Activated naive CD8-positive, alpha-beta T cell (primary cell): ENCODE data around the gene EPN2.
A peak's percentile ranks its signal among the peaks of the same experiment; 100 is the strongest.

ENCODE experiments used
- H3K27ac Mint-ChIP-seq: one replicate; pipeline ENCODE4 v1.8.0; 2021; ENCODE audit warnings: mixed read lengths
- H3K27me3 Mint-ChIP-seq: one replicate; pipeline ENCODE4 v1.8.0; 2021; ENCODE audit warnings: mixed read lengths
- H3K36me3 Mint-ChIP-seq: one replicate; pipeline ENCODE4 v1.8.0; 2021; ENCODE audit warnings: mixed read lengths
- H3K4me1 Mint-ChIP-seq: one replicate; pipeline ENCODE4 v1.8.0; 2021; ENCODE audit warnings: low read depth, mixed read lengths
- H3K4me3 Mint-ChIP-seq: one replicate; pipeline ENCODE4 v1.8.0; 2021; ENCODE audit warnings: mild to moderate bottlenecking, mixed read lengths
- H3K9me3 Mint-ChIP-seq: one replicate; pipeline ENCODE4 v1.8.0; 2021; ENCODE audit warnings: low read depth, mixed read lengths

The EPN2 gene

DNA sequence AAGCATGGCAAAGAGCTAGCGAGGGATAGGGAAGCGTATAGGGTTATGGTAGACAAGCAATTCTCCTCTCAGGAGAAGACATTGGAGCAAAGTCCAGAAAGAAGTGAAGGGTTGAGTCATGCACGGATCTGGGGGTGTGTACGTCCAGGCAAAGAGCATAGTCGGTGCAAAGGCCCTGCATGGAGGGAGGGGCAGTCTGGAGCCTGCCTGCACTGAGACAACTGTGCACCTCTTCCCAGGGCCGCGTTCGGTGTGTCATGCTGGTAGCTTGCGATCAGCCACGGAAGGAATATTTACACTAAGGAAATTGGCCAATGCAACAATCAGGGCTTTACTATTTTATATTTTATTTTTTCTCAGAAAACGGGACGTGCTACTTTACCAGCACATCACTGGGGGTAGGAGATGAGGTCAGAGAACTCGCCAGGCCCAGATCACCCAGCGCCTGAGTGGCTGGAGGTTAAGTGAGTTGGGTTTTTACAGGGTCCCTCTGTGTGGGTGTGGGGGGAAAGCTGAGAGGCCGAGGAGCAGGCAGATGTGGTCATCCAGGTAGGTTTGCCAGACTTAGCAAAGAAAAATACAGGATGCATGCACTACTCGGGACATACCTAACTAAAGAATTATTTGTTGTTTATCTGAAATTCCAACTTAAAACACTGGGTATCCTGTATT lies 132.1 kb downstream of the EPN2 start:
- Mint-ChIP-seq H3K4me1 (peaks cover 25% of the 10 kb centered on the region), H3K27me3 (no peaks in the 10 kb centered on the region), H3K9me3 (no peaks in the 10 kb centered on the region), H3K4me3 (peak overlapping the region; percentile 35), H3K27ac (no peak overlapping the region), H3K36me3 (no peaks in the 10 kb centered on the region)

DNA sequence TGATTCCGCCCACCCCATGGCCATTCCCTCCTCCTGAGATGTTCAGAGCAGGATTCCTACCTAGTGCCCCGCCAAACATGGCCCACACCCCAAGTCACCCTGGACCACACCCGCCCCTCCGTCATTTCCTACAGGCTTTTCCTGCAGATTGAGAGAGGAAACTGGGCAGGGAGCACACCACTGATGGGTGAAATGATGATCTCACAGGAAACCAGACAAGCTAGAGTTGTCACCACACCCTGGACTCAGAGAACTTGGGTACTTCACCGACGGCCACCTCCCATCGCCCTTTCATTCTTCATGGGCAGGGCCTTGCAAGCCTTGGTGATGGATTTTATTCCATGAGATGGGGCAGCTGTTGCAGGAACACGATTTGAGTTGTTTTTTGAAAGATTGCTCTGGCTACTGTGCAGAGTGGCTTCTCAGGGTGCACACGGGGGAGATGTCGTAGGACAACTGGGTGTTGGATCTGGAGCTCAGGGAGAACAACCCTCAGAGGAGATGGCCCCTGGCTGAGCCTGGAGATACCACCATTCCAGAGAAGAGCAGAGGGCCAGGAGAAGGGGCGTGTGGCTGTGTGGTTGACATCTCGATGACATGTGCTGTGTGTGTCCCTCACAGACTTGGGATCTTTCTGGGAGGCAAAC lies 132.8 kb downstream of the EPN2 start:
- H3K36me3 Mint-ChIP-seq = no peaks in the 10 kb centered on the region
- H3K9me3 Mint-ChIP-seq = no peaks in the 10 kb centered on the region
- H3K27me3 Mint-ChIP-seq = no peaks in the 10 kb centered on the region
- peaks cover 25% of the 10 kb centered on the region for H3K4me1 Mint-ChIP-seq
- H3K4me3 Mint-ChIP-seq = peak overlapping the region; percentile 61
- peak overlapping the region; percentile 67 for H3K27ac Mint-ChIP-seq

- H3K27ac Mint-ChIP-seq = peak overlapping the region; percentile 16
- no peaks in the 10 kb centered on the region for H3K27me3 Mint-ChIP-seq
- no peaks in the 10 kb centered on the region for H3K36me3 Mint-ChIP-seq
- H3K4me1 Mint-ChIP-seq = peaks cover 25% of the 10 kb centered on the region
- H3K4me3 Mint-ChIP-seq = no peak overlapping the region
- no peaks in the 10 kb centered on the region for H3K9me3 Mint-ChIP-seq
Observed at GRCh38 chr17:19370493-19370960, 133.4 kb downstream of the EPN2 start.

GRCh38 chr17:19371259-19372010 lies 134.3 kb downstream of the EPN2 start:
- Mint-ChIP-seq H3K27me3 (no peaks in the 10 kb centered on the region), H3K9me3 (no peaks in the 10 kb centered on the region), H3K27ac (no peak overlapping the region), H3K36me3 (no peaks in the 10 kb centered on the region), H3K4me1 (peaks cover 26% of the 10 kb centered on the region), H3K4me3 (peak overlapping the region; percentile 56)

- Mint-ChIP-seq H3K36me3 (no peaks in the 10 kb centered on the region), H3K4me1 (peaks cover 30% of the 10 kb centered on the region), H3K27me3 (no peaks in the 10 kb centered on the region), H3K4me3 (no peak overlapping the region), H3K9me3 (no peaks in the 10 kb centered on the region), H3K27ac (no peak overlapping the region)
Observed at GRCh38 chr17:19372011-19372370, 134.8 kb downstream of the EPN2 start.

- Mint-ChIP-seq H3K27me3 (no peaks in the 10 kb centered on the region), H3K27ac (no peak overlapping the region), H3K4me1 (peaks cover 33% of the 10 kb centered on the region), H3K9me3 (no peaks in the 10 kb centered on the region), H3K36me3 (no peaks in the 10 kb centered on the region), H3K4me3 (no peak overlapping the region)
Observed at GRCh38 chr17:19372439-19372838, 135.3 kb downstream of the EPN2 start.

DNA sequence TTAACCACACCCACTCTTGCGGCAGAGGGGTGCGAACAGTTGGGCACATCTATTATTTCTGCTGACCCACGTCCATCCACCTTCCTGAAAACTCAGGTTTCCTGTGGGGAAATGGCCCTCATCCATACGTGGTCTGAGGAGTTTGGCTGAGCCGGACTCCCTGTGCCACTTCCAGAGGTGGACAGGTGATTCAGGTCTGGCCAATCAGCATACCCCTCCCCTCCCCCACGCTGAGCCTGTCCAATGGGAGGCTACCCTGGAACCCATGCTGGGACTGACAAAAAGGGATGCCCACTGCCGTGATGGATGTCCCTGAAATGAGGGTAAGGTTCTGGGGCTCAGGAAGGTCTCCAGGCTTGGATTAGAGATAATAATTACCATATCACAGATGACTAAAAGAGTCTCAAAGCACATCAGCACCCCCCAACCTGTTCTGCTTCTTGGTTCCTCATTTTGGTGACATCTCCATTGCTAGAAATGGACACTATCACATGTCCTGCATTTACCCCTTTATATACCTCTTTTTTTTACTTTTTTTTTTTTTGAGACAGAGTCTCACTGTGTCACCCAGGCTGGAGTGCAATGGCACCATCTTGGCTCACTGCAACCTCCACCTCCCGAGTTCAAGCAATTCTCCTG lies 135.8 kb downstream of the EPN2 start:
- H3K36me3 Mint-ChIP-seq = no peaks in the 10 kb centered on the region
- no peaks in the 10 kb centered on the region for H3K27me3 Mint-ChIP-seq
- H3K27ac Mint-ChIP-seq = no peak overlapping the region
- H3K4me1 Mint-ChIP-seq = peaks cover 34% of the 10 kb centered on the region
- H3K9me3 Mint-ChIP-seq = no peaks in the 10 kb centered on the region
- H3K4me3 Mint-ChIP-seq = no peak overlapping the region

DNA sequence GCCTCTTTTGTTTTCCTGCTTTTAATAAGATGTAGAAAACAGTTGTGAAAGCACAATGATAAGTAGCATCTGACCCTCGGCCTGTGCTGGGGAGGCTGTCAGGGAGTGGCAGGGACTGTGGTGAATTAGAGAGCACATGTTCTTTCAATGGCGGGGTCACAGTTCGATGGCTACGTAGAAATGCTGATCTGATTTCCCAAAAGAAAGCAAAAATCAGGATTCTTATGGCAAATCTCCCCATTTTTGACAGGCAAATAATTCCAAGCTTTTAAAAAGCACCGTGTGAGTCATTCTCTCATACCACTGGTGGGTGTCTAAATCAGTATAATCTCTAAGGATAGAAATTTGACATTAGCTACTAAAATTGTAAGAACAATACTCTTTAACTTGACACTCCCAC lies 137.0 kb downstream of the EPN2 start:
- Mint-ChIP-seq H3K27ac (no peak overlapping the region), H3K4me3 (no peak overlapping the region), H3K27me3 (no peaks in the 10 kb centered on the region), H3K4me1 (peaks cover 30% of the 10 kb centered on the region), H3K9me3 (no peaks in the 10 kb centered on the region), H3K36me3 (no peaks in the 10 kb centered on the region)

- Mint-ChIP-seq H3K4me1 (peaks cover 18% of the 10 kb centered on the region), H3K27me3 (no peaks in the 10 kb centered on the region), H3K36me3 (peaks cover 2% of the 10 kb centered on the region), H3K27ac (no peak overlapping the region), H3K4me3 (peak overlapping the region; percentile 68), H3K9me3 (no peaks in the 10 kb centered on the region)
Observed at GRCh38 chr17:19375732-19376131, 138.6 kb downstream of the EPN2 start.

DNA sequence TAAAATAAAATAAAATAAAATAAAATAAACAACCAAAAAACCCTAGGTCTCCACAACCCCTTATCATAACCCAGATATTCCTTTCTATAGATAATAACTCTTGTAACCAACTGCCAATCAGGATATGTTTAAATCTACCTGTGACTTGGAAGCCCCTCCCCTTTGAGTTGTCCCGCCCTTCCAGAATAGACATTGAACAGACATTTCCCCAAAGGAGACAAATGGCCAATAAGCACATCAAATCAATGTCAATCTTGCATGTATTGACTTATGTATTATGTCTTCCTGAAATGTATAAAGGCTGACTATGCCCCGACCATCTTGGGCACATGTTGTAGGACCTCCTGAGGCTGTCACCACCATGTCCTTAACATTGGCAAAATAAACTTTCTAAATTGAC lies 139.6 kb downstream of the EPN2 start:
- H3K4me1 Mint-ChIP-seq = peaks cover 11% of the 10 kb centered on the region
- no peaks in the 10 kb centered on the region for H3K9me3 Mint-ChIP-seq
- H3K27me3 Mint-ChIP-seq = no peaks in the 10 kb centered on the region
- peak overlapping the region; percentile 98 for H3K27ac Mint-ChIP-seq
- peaks cover 2% of the 10 kb centered on the region for H3K36me3 Mint-ChIP-seq
- peak overlapping the region; percentile 100 for H3K4me3 Mint-ChIP-seq

DNA sequence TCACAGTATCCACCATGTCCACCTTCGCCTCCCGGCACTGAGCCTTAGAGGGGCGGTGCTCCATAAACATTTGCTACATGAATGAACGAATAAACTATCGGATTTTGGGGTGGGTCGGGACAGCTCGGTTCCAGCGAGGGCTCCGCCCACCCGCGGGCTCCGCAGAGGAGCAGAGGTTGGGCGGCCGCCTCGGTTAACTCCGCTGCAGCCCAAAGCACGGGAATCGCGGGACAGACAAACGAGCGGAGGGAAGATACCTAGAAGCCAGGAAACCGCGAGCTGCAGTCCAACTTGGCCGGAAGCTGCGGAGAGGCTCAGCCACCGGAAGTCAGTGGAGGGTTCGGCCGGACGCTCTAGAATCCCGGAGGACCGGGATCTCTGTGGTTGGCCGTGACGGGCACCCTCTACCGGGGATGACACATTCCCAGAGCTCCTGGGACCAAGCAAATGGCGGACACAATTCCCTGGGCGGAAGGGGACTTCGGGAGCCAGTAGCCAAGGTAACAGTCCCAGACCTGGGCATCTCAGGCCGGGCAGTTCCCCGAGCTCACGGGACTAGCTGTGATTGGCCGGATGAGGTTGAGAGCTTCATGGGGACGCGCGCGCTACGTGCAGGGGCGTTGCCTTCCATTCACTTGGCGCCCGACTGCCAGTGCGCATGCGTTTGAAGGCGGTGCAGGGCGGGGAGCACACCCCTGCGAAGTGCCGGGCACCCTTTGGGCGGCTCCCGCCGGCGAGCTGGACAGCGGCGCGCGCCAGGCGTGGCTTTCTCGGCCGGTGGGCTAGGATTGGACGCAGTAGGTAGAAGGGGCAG lies 140.6 kb downstream of the EPN2 start:
- no peaks in the 10 kb centered on the region for H3K27me3 Mint-ChIP-seq
- H3K36me3 Mint-ChIP-seq = peaks cover 2% of the 10 kb centered on the region
- peak overlapping the region; percentile 100 for H3K4me3 Mint-ChIP-seq
- peak overlapping the region; percentile 98 for H3K27ac Mint-ChIP-seq
- H3K9me3 Mint-ChIP-seq = no peaks in the 10 kb centered on the region
- H3K4me1 Mint-ChIP-seq = peaks cover 9% of the 10 kb centered on the region

- Mint-ChIP-seq H3K9me3 (no peaks in the 10 kb centered on the region), H3K4me3 (peak within 1 kb of the TSS; percentile 100), H3K4me1 (peaks cover 9% of the 10 kb centered on the region), H3K27ac (peak within 1 kb of the TSS; percentile 98), H3K27me3 (no peaks in the 10 kb centered on the region), H3K36me3 (peaks cover 2% of the 10 kb centered on the region)
Observed at GRCh38 chr17:19378416-19379360, 141.5 kb downstream of the EPN2 start, which contains the start of gene MAPK7. MAPK7 (plus strand) TSS chr17:19378498; CDS start chr17:19378901, 403 bp downstream.

DNA sequence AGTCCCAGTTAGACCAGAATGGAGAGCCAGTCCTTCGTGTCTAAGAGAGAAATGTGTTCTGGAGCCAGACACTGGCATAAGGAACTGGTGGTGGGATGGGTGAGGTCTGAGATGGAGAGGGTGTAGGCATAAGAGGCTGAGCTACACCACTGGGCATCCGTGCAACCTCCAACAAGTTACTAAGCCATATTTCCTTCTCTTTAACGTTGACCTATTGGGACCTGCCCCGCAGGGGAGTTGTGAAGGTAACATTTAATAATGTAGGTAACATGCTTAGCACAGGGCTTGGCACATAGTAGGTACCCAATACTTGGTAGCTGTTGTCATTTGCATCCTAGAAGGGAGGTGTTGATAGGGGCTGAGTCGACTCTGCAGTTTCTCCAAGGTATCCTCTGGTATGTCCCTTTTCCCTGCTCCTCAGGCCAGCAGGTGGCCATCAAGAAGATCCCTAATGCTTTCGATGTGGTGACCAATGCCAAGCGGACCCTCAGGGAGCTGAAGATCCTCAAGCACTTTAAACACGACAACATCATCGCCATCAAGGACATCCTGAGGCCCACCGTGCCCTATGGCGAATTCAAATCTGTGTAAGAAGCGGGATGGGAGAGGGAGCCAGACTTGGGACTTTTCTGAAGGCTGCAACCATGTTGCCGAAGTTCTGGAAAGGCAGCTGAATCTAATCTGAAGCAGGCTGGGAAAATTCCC lies 142.3 kb downstream of the EPN2 start:
- Mint-ChIP-seq H3K27me3 (no peaks in the 10 kb centered on the region), H3K4me1 (peaks cover 12% of the 10 kb centered on the region), H3K4me3 (peak overlapping the region; percentile 75), H3K27ac (peak overlapping the region; percentile 50), H3K36me3 (peaks cover 6% of the 10 kb centered on the region), H3K9me3 (no peaks in the 10 kb centered on the region)
